CD4-positive, alpha-beta T cell (primary cell): ENCODE results near the gene PIK3AP1. TPM values are rescaled to one million over a fixed set of nuclear protein-coding genes. Genes with fewer than 3 reads are reported as not detected.

Source experiments
- ATAC-seq: fragments of 200-7000 bp; cut with Tn5 transposase; one replicate; pipeline ENCODE4 v1.10.0; 2022; ENCODE audit warnings: mild to moderate bottlenecking; ENCODE audit not compliant: poor library complexity
- CTCF ChIA-PET: fragments of 350-600 bp; sonication (Branson Sonifier 250); formaldehyde crosslinking; loops from one replicate; lab custom pipeline; 2021; ENCODE audit warnings: antibody characterized with exemption, inconsistent platforms; lab: Charles Lee
- POLR2A ChIA-PET: fragments of 350-600 bp; sonication (Branson Sonifier 250); formaldehyde crosslinking; loops from one replicate; lab custom pipeline; 2021; ENCODE audit warnings: antibody characterized with exemption, inconsistent platforms; lab: Charles Lee
- DNase-seq, 14 experiments: peaks; one replicate each; pipeline ENCODE4 v3.0.0-alpha.2; 2013 to 2020; ENCODE audit warnings: mixed read lengths in 2 of 14
- H3K27ac ChIP-seq, 2 donors: one replicate each; pipeline versions ENCODE4 v1.5.1 to v1.7.0; 2013; ENCODE audit warnings: low read length in 2 of 2, low read depth in 1 of 2, mild to moderate bottlenecking in 1 of 2
- H3K27me3 ChIP-seq, 2 experiments: 1 replicate in 1 of 2; 2 replicates in 1 of 2; pipeline versions ENCODE4 v1.6.1 to v1.7.0; 2013; ENCODE audit warnings: low read length in 2 of 2, control low read depth in 1 of 2, mild to moderate bottlenecking in 1 of 2, moderate library complexity in 1 of 2; ENCODE audit not compliant: insufficient read depth in 2 of 2, control insufficient read depth in 1 of 2
- H3K36me3 ChIP-seq: one replicate; pipeline ENCODE4 v1.6.1; 2013; ENCODE audit warnings: low read length, control low read depth; ENCODE audit not compliant: insufficient read depth
- H3K4me1 ChIP-seq: one replicate; pipeline ENCODE4 v1.6.1; 2013; ENCODE audit warnings: low read length, control low read depth; ENCODE audit not compliant: insufficient read depth
- H3K4me3 ChIP-seq: one replicate; pipeline ENCODE4 v1.5.1; 2013; ENCODE audit warnings: mild to moderate bottlenecking, low read length, moderate library complexity
- H3K9me3 ChIP-seq, 2 experiments: 1 replicate in 1 of 2; 2 replicates in 1 of 2; pipeline versions ENCODE4 v1.6.1 to v1.7.0; 2013; ENCODE audit warnings: low read length in 2 of 2, mild to moderate bottlenecking in 2 of 2, control low read depth in 1 of 2, moderate library complexity in 1 of 2; ENCODE audit not compliant: control insufficient read depth in 1 of 2, insufficient read depth in 1 of 2
- H3K27ac Mint-ChIP-seq: one replicate; pipeline ENCODE4 v1.8.0; 2020; ENCODE audit warnings: mixed read lengths
- H3K27me3 Mint-ChIP-seq: one replicate; pipeline ENCODE4 v1.8.0; 2021; ENCODE audit warnings: mixed read lengths
- H3K36me3 Mint-ChIP-seq: one replicate; pipeline ENCODE4 v1.8.0; 2021; ENCODE audit warnings: low read depth, mixed read lengths
- H3K4me1 Mint-ChIP-seq: one replicate; pipeline ENCODE4 v1.8.0; 2021; ENCODE audit warnings: low read depth, mixed read lengths
- H3K4me3 Mint-ChIP-seq: one replicate; pipeline ENCODE4 v1.8.0; 2020; ENCODE audit warnings: mild to moderate bottlenecking, mixed read lengths
- H3K9me3 Mint-ChIP-seq: one replicate; pipeline ENCODE4 v1.8.0; 2020; ENCODE audit warnings: mixed read lengths
- CTCF ChIP-seq: fragments of 200-600 bp; IDR thresholded peaks from one replicate; pipeline ENCODE4 v1.8.0; 2022; ENCODE audit warnings: antibody characterized with exemption, mild to moderate bottlenecking
- intact Hi-C, 2 experiments: fragments of 100-400 bp; cut with DNase I in 1 of 2; cut with micrococcal nuclease in 1 of 2; formaldehyde crosslinking; loops; one replicate each; pipeline versions ENCODE4 v1.15.1 to v1.9.0; 2023 to 2025; cut with DNase I, micrococcal nuclease
- total RNA-seq, 174 experiments: library from RNA in 2 of 174; stranded (reverse) in 2 of 174; gene quantifications; one replicate each; pipeline ENCODE4 v1.2.3 and lab custom pipeline; 2021 to 2026

PIK3AP1 gene
- total RNA-seq, 2 experiments from 2014 or later = 0.58 to 0.59 TPM

GRCh38 chr10:96688789-96689188, 31.5 kb downstream of the PIK3AP1 start:
- Mint-ChIP-seq H3K9me3 (no peaks in the 10 kb centered on the region), H3K27me3 (no peaks in the 10 kb centered on the region), H3K36me3 (no peaks in the 10 kb centered on the region), H3K4me1 (no peaks in the 10 kb centered on the region), H3K27ac (no peak overlapping the region), H3K4me3 (no peak overlapping the region)
- intact Hi-C loops = no loop called here
- ATAC-seq = no peak
- no peak for DNase-seq
- Histone ChIP-seq H3K27me3 (no peaks in the 10 kb centered on the region), H3K9me3 (no peaks in the 10 kb centered on the region), H3K4me3 (no peak overlapping the region), H3K36me3 (no peaks in the 10 kb centered on the region), H3K27ac (no peak overlapping the region), H3K4me1 (peaks cover 3% of the 10 kb centered on the region)
- no peak for TF ChIP-seq CTCF
- POLR2A ChIA-PET = no interaction called here
- CTCF ChIA-PET = no interaction called here

GRCh38 chr10:96687317-96688012, 32.8 kb downstream of the PIK3AP1 start:
- POLR2A ChIA-PET = no interaction called here
- intact Hi-C loops = no loop called here
- DNase-seq (no peak), ATAC-seq (no peak)
- Mint-ChIP-seq H3K27ac (no peak overlapping the region), H3K36me3 (no peaks in the 10 kb centered on the region), H3K4me1 (no peaks in the 10 kb centered on the region), H3K9me3 (no peaks in the 10 kb centered on the region), H3K27me3 (no peaks in the 10 kb centered on the region), H3K4me3 (no peak overlapping the region)
- peaks cover 3% of the 10 kb centered on the region for H3K4me1 ChIP-seq
- CTCF ChIA-PET = no interaction called here
- no peak for TF ChIP-seq CTCF
- no peaks in the 10 kb centered on the region for H3K27me3 ChIP-seq
- H3K27ac ChIP-seq = no peak overlapping the region
- no peaks in the 10 kb centered on the region for H3K36me3 ChIP-seq
- H3K4me3 ChIP-seq = no peak overlapping the region
- no peaks in the 10 kb centered on the region for H3K9me3 ChIP-seq

GRCh38 chr10:96686514-96686913, 33.8 kb downstream of the PIK3AP1 start:
- DNase-seq = no peak
- Histone ChIP-seq H3K36me3 (no peaks in the 10 kb centered on the region), H3K27me3 (no peaks in the 10 kb centered on the region), H3K9me3 (no peaks in the 10 kb centered on the region), H3K27ac (no peak overlapping the region), H3K4me1 (peaks cover 3% of the 10 kb centered on the region), H3K4me3 (no peak overlapping the region)
- H3K27me3 Mint-ChIP-seq = no peaks in the 10 kb centered on the region
- intact Hi-C loops = no loop called here
- ChIA-PET CTCF (no interaction called here), POLR2A (no interaction called here)
- H3K36me3 Mint-ChIP-seq = no peaks in the 10 kb centered on the region
- ATAC-seq = no peak
- H3K4me1 Mint-ChIP-seq = no peaks in the 10 kb centered on the region
- H3K9me3 Mint-ChIP-seq = no peaks in the 10 kb centered on the region
- no peak for TF ChIP-seq CTCF
- H3K4me3 Mint-ChIP-seq = no peak overlapping the region
- H3K27ac Mint-ChIP-seq = no peak overlapping the region
